ENCODE results near the gene XCL2. TPM values are rescaled to one million over a fixed set of nuclear protein-coding genes. Genes with fewer than 3 reads are reported as not detected.

Gene XCL2
- polyA plus RNA-seq, 1 of the 3 experiments (the other 2 are of a cell fraction) = not detected

DNA sequence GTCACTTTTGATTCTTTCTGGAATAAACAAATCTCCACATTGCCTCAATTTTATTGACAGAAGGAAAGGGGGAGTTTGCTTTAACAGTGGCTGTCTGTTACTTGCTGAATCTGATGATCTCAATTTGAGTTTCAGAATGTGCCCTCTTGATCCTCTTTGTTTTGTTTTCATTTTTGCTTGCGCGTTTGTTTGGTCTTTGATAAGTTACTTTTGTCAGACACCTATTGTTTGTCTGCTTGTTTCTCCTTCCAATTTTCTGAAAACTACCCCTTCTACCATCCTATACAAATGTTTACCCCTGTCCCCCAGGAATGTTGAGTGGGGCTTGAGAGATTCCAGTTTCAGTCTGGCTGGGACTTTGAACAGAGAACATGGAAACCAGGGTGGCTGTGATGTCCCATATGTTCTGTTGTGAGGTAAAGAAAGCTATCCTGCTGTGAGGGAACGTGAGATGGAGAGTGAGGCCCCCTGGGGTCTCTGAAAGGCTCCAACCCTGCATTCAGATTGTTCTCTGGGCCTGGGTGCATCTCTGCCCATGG is 11.8 kb upstream of the XCL2 start:
- Histone ChIP-seq H4K20me1 (ENCODE audit: insufficient read depth) (no peaks in the 10 kb centered on the region), H3F3A (replicated peaks; ENCODE audit: insufficient read depth) (no peaks in the 10 kb centered on the region), H3K9me3 (no peaks in the 10 kb centered on the region), H3K79me2 (ENCODE audit: insufficient read depth) (no peaks in the 10 kb centered on the region), H3K4me1 (ENCODE audit: control insufficient read depth in 1 of 2, insufficient read depth in 2 of 2, low read depth in 1 of 2, low read length in 1 of 2) (no peaks in the 10 kb centered on the region; a peak in 1 of 4 replicates), H3K27me3 (ENCODE audit: insufficient read depth) (no peaks in the 10 kb centered on the region), H2AFZ (ENCODE audit: low read depth) (no peak overlapping the region), H3K4me3 (ENCODE audit: low read depth in 2 of 2, low read length in 1 of 2) (no peak overlapping the region), H3K9ac (no peak overlapping the region), H3K4me2 (no peak overlapping the region), H3K27ac (ENCODE audit: low read depth in 2 of 2, low read length in 1 of 2) (no peak overlapping the region), H3K36me3 (replicated peaks in 1 of 2; ENCODE audit: control insufficient read depth in 1 of 2, insufficient read depth in 2 of 2, low read length in 1 of 2) (no peaks in the 10 kb centered on the region), H3K9me2 (no peaks in the 10 kb centered on the region)
- ChIA-PET CTCF (interaction anchor here (1.1 to 2.8 kb wide), 3 partner anchors 48 to 213 kb away, joined by 3 to 6 read pairs (median 4); no protein-coding TSS in a partner anchor), POLR2A (no interaction called here)
- 78% methylated on average over 3 of the region's 3 CpGs for WGBS (ENCODE audit: low lambda C conversion rate)
- TF ChIP-seq FOSL2 (IDR thresholded peaks at IDR 0.05; ENCODE audit: borderline replicate concordance, low read depth) (no peak), NRF1 (IDR thresholded peaks at IDR 0.05; ENCODE audit: low read depth, low read length) (no peak), TEAD4 (IDR thresholded peaks at IDR 0.05; ENCODE audit: borderline replicate concordance, insufficient read depth) (no peak), MEF2A (IDR thresholded peaks at IDR 0.05; ENCODE audit: borderline replicate concordance, low read depth) (no peak), JUND (IDR thresholded peaks at IDR 0.05) (no peak), SMC3 (IDR thresholded peaks at IDR 0.05; ENCODE audit: low read depth, low read length) (no peak), RCOR1 (IDR thresholded peaks at IDR 0.05; ENCODE audit: low read length) (no peak), SIN3A (IDR thresholded peaks at IDR 0.05; ENCODE audit: borderline replicate concordance, low read depth, low read length) (no peak), GATA2 (CRISPR knock-in tag; IDR thresholded peaks at IDR 0.05) (no peak), ELF1 (IDR thresholded peaks at IDR 0.05) (no peak), TCF12 (IDR thresholded peaks at IDR 0.05) (no peak), FOXJ3 (CRISPR knock-in tag; IDR thresholded peaks at IDR 0.05) (no peak), GABPA (IDR thresholded peaks at IDR 0.05; ENCODE audit: low read depth) (no peak), EP300 (IDR thresholded peaks at IDR 0.05; ENCODE audit: borderline replicate concordance in 1 of 2, low read depth in 1 of 2, low read length in 1 of 2) (no peak), NFIC (IDR thresholded peaks at IDR 0.05; ENCODE audit: borderline replicate concordance) (no peak)
- TF ChIP-seq, protein P1, sequence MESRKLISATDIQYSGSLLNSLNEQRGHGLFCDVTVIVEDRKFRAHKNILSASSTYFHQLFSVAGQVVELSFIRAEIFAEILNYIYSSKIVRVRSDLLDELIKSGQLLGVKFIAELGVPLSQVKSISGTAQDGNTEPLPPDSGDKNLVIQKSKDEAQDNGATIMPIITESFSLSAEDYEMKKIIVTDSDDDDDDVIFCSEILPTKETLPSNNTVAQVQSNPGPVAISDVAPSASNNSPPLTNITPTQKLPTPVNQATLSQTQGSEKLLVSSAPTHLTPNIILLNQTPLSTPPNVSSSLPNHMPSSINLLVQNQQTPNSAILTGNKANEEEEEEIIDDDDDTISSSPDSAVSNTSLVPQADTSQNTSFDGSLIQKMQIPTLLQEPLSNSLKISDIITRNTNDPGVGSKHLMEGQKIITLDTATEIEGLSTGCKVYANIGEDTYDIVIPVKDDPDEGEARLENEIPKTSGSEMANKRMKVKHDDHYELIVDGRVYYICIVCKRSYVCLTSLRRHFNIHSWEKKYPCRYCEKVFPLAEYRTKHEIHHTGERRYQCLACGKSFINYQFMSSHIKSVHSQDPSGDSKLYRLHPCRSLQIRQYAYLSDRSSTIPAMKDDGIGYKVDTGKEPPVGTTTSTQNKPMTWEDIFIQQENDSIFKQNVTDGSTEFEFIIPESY (IDR thresholded peaks at IDR 0.05; ENCODE audit: borderline replicate concordance, low read depth) = no peak
- TF ChIP-seq, protein P2, sequence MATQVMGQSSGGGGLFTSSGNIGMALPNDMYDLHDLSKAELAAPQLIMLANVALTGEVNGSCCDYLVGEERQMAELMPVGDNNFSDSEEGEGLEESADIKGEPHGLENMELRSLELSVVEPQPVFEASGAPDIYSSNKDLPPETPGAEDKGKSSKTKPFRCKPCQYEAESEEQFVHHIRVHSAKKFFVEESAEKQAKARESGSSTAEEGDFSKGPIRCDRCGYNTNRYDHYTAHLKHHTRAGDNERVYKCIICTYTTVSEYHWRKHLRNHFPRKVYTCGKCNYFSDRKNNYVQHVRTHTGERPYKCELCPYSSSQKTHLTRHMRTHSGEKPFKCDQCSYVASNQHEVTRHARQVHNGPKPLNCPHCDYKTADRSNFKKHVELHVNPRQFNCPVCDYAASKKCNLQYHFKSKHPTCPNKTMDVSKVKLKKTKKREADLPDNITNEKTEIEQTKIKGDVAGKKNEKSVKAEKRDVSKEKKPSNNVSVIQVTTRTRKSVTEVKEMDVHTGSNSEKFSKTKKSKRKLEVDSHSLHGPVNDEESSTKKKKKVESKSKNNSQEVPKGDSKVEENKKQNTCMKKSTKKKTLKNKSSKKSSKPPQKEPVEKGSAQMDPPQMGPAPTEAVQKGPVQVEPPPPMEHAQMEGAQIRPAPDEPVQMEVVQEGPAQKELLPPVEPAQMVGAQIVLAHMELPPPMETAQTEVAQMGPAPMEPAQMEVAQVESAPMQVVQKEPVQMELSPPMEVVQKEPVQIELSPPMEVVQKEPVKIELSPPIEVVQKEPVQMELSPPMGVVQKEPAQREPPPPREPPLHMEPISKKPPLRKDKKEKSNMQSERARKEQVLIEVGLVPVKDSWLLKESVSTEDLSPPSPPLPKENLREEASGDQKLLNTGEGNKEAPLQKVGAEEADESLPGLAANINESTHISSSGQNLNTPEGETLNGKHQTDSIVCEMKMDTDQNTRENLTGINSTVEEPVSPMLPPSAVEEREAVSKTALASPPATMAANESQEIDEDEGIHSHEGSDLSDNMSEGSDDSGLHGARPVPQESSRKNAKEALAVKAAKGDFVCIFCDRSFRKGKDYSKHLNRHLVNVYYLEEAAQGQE (IDR thresholded peaks at IDR 0.05; ENCODE audit: low read depth, low read length) = no peak
- TF ChIP-seq, protein P3, sequence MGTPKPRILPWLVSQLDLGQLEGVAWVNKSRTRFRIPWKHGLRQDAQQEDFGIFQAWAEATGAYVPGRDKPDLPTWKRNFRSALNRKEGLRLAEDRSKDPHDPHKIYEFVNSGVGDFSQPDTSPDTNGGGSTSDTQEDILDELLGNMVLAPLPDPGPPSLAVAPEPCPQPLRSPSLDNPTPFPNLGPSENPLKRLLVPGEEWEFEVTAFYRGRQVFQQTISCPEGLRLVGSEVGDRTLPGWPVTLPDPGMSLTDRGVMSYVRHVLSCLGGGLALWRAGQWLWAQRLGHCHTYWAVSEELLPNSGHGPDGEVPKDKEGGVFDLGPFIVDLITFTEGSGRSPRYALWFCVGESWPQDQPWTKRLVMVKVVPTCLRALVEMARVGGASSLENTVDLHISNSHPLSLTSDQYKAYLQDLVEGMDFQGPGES (IDR thresholded peaks at IDR 0.05; ENCODE audit: low read depth, low read length) = no peak
- TF ChIP-seq, protein P4, sequence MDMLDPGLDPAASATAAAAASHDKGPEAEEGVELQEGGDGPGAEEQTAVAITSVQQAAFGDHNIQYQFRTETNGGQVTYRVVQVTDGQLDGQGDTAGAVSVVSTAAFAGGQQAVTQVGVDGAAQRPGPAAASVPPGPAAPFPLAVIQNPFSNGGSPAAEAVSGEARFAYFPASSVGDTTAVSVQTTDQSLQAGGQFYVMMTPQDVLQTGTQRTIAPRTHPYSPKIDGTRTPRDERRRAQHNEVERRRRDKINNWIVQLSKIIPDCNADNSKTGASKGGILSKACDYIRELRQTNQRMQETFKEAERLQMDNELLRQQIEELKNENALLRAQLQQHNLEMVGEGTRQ (IDR thresholded peaks at IDR 0.05; ENCODE audit: borderline replicate concordance, low read depth, low read length) = no peak
- no peak for DNase-seq
